HG03025 (cell line): Measurements from ENCODE around the gene GPR132.

ENCODE experiments used
- ATAC-seq: cut with Tn5 transposase; IDR thresholded peaks from one replicate; pipeline ENCODE4 v1.9.1; 2021; ENCODE audit warnings: mild to moderate bottlenecking, moderate library complexity; ENCODE audit not compliant: unreplicated experiment, low FRiP score

GPR132 gene

GRCh38 chr14:105006831-105007592 is 58.2 kb downstream of the GPR132 start:
- ATAC-seq = no peak

- no peak for ATAC-seq
These were observed 59.0 kb downstream of the GPR132 start for GRCh38 chr14:105005929-105006830.

DNA sequence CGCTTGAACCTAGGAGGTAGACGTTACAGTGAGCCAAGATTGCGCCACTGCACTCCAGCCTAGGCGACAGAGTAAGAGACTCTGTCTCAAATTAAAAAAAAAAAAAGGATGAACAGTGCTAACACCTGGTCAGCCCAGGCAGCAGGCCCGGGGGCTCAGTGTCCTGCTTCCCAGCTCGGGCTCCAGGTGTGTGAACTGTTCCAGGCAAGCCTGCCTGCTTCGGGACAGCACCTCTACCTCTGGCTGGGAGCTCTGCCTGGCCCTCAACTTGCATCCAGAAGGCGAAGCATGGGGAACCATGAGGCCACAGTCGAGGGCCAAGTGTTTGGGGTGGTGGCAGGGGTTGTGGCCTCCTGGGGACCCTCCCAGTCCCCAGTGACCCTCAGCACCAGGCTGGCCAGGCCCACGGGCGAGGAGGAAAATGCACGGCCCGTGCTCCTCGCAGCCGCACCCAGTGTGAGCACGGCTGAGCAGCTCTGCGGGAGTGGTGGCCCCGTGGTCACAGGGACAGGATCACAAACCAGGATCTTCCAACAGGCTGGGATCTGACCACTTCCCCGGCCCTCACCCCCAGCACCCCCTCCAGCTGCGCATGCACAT is 59.8 kb downstream of the GPR132 start:
- no peak for ATAC-seq
